Smooth muscle cell of the brain vasculature (primary cell): Measurements from ENCODE around the gene TAPT1.

Source experiments
- DNase-seq: peaks from one replicate; pipeline ENCODE4 v3.0.0-alpha.2; 2012; ENCODE audit warnings: low read depth, low spot score

The TAPT1 gene

GRCh38 chr4:16248605-16249004 is 22.3 kb upstream of the TAPT1 start:
- DNase-seq = no peak

GRCh38 chr4:16245241-16245640 is 19.0 kb upstream of the TAPT1 start:
- DNase-seq = no peak

- no peak for DNase-seq
Measured at GRCh38 chr4:16243285-16243684, 17.0 kb upstream of the TAPT1 start.

- DNase-seq = no peak
Measured at GRCh38 chr4:16240300-16240699, 14.0 kb upstream of the TAPT1 start.

- no peak for DNase-seq
Measured at GRCh38 chr4:16239086-16239485, 12.8 kb upstream of the TAPT1 start.

GRCh38 chr4:16238327-16238726 is 12.1 kb upstream of the TAPT1 start:
- no peak for DNase-seq

GRCh38 chr4:16237715-16238114 is 11.4 kb upstream of the TAPT1 start:
- DNase-seq = no peak

GRCh38 chr4:16236402-16237023 is 10.2 kb upstream of the TAPT1 start:
- DNase-seq = no peak

- no peak for DNase-seq
Measured at GRCh38 chr4:16235209-16235608, 8.9 kb upstream of the TAPT1 start.

GRCh38 chr4:16233569-16234177 is 7.4 kb upstream of the TAPT1 start:
- no peak for DNase-seq

GRCh38 chr4:16231570-16232245 is 5.4 kb upstream of the TAPT1 start:
- no peak for DNase-seq

- DNase-seq = no peak
Measured at GRCh38 chr4:16230308-16230707, 4.0 kb upstream of the TAPT1 start.

- no peak for DNase-seq
Measured at GRCh38 chr4:16229604-16230003, 3.3 kb upstream of the TAPT1 start.

- no peak for DNase-seq
Measured at GRCh38 chr4:16227462-16227868, 1.2 kb upstream of the TAPT1 start.

GRCh38 chr4:16226816-16227461 is 668 bp upstream of the TAPT1 start:
- DNase-seq = no peak

GRCh38 chr4:16225167-16225862 is 956 bp downstream of the TAPT1 start:
- no peak for DNase-seq

GRCh38 chr4:16224264-16225166 is 1.8 kb downstream of the TAPT1 start:
- DNase-seq = no peak

- no peak for DNase-seq
Measured at GRCh38 chr4:16222957-16223527, 3.2 kb downstream of the TAPT1 start.

- DNase-seq = no peak
Measured at GRCh38 chr4:16218950-16219349, 7.3 kb downstream of the TAPT1 start.

- DNase-seq = no peak
Measured at GRCh38 chr4:16217300-16218051, 8.8 kb downstream of the TAPT1 start.
